NCI-H2081 (cell line): ENCODE measurements around the gene IFNLR1.
A peak's percentile ranks its signal among the peaks of the same experiment; 100 is the strongest.
"Not testable (repeated sequence)": the region's sequence is repeated elsewhere in the genome, so short reads cannot be mapped to it uniquely, and the experiment has no call there.

Experiments used
- DNase-seq, 2 experiments: peaks; one replicate each; lab custom pipeline; 2025; lab: John Stamatoyannopoulos, UW

IFNLR1 gene

DNA sequence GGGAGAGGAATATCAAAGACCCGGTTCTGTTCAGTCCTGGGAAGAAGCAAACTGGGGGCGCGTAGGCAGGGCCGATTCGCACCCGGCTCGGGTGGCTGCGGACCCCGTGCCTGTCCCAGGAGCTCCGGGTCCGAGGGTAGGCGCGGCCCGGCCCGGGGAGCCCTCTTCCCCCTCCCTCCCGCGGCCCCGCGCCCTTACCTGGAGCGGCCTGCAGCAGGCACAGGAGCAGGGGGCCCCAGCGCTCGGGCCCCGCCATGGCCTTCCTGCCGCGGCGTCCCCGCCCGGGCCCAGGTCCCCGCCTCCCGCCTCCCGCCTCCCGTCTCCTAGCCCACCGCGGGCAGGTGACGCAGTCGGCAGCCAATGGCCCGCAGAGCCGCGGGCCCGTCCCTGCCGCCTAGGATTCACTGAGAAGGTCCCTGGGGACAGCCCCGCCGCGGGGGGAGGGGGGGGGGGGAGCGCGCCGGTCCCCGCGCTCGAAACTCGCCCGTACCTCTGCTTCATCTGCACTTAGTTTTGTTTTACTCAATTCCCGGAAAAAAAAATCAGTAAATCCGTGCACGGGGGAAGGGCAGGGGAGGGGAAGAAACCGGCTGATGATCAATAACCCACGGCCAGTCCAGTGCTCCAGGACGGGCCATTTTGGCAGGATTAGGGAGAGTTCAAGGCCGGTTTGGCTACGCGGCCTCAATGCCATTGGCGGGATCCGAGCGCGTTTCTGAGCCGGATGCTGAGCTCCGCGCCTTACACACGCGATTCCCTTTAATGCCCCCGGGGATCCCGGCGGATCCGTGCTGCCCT, at the start of gene IFNLR1:
TSS of gene IFNLR1 (minus strand) at position 297 of the 798 bp plus-strand sequence. CDS start at position 256, 41 bp downstream.
- peak; percentile 89 to 92 for DNase-seq

GRCh38 chr1:24235921-24236788, 49.1 kb upstream of the IFNLR1 start:
- no peak for DNase-seq

GRCh38 chr1:24233684-24234600, 46.9 kb upstream of the IFNLR1 start:
- DNase-seq, result no peak

- no peak for DNase-seq
These were observed 44.6 kb upstream of the IFNLR1 start for GRCh38 chr1:24231701-24232100.

DNA sequence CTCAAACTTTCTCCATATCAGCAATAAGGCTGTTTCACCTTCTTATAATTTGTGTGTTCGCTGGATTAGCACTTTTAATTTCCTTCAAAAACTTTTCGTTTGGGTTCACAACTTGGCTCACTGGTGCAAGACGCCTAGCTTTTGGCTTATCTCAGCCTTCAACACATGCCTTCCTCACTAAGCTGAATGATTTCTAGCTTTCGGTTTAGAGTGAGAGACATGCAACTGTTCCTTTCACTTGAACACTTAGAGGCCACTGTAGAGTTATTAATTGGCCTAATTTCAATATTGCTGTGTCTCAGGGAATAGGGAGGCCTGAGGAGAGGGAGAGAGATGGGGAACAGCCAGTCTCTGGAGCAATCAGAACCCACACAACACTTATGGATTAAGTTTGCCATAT, 41.2 kb upstream of the IFNLR1 start:
- no peak for DNase-seq

- no peak for DNase-seq
These were observed 39.7 kb upstream of the IFNLR1 start for GRCh38 chr1:24226749-24227148.

DNA sequence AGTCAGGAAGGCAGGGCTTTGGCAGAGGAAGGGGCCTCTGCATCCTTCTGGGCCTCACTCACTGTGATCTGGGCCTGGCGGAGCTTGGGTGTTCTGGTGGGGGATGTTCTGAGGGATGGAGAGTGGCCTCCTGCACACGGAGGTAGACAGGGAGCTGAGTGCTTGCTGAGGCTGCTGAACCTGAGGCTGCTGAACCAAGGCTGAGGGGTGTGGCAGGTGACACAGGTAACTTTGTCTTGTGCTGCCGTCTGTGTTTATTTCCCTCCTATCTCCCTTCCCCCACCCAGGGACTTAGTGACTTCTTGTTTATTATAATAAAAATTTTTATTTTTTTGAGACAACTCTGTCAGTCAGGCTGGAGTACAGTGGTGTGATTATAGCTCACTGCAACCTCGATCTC, 37.7 kb upstream of the IFNLR1 start:
- DNase-seq, result no peak

GRCh38 chr1:24224086-24224485, 37.0 kb upstream of the IFNLR1 start:
- DNase-seq, result no peak

GRCh38 chr1:24222793-24223192, 35.7 kb upstream of the IFNLR1 start:
- no peak for DNase-seq

DNA sequence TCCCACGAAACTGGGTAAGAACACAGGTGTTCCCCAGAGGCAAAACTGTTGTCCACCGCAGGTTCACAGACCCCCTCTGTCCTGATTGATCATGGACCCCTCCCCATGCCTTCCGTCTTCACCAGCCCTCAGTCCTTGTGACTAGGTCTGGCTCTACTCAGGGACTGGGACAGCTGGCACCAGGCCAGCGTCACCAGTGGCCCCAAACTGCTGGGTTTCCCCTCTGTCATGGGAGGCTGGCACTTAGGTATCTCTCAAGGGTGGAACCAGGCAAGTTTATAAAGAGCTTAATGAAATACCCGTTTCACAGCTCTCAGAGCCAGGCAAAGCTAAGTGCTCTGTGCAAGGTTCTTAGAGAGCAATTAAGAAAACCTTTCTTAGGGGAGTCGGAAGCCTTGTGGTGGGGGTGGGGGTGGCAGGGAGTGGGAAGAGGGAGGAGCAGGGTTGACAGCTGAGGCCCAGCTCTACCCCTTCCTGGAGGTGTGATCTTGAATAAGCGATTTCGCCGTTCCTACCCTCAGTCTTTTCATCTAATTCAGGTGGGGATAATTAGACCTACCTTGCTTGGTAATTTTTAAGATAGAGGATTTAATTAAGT, 35.0 kb upstream of the IFNLR1 start:
- DNase-seq, result no peak

DNA sequence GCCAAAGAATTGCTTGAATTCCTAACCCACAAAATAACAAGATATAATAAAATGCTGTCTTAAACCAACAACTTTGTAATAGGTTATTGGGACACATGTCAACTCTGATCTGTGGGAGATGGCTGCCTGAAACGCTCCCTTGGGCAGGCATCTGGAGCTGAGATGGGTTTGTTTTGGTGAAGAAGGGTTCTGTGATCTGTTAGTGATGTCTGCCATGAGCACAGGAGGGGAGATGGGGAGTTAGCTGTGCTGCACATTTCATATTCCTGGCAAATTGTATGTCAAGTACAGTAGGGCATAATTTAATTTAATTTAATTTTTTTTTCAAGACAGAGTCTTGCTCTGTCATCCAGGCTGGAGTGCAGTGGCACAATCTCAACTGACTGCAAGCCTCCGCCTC, 34.2 kb upstream of the IFNLR1 start:
- no peak for DNase-seq

- peak; percentile 27 to 35 for DNase-seq
These were observed 29.4 kb upstream of the IFNLR1 start for GRCh38 chr1:24216276-24217074.

- DNase-seq, result no peak
These were observed 28.2 kb upstream of the IFNLR1 start for GRCh38 chr1:24215226-24215814.

DNA sequence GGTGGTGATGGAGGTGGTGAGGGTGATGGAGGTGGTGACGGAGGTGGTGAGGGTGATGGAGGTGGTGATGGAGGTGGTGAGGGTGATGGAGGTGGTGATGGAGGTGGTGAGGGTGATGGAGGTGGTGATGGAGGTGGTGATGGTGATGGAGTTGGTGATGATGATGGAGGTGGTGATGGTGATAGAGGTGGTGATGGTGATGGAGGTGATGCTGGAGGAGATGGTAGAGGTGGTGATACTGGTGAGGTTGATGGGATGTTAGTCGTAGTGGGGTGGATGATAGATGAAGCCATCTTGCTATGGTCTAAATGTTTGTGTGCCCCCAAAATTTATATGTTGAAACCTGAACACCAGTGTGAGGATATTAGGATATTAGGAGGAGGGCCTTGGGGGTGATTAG, 25.3 kb upstream of the IFNLR1 start:
- no peak for DNase-seq

GRCh38 chr1:24210195-24210627, 23.1 kb upstream of the IFNLR1 start:
- DNase-seq, result no peak

DNA sequence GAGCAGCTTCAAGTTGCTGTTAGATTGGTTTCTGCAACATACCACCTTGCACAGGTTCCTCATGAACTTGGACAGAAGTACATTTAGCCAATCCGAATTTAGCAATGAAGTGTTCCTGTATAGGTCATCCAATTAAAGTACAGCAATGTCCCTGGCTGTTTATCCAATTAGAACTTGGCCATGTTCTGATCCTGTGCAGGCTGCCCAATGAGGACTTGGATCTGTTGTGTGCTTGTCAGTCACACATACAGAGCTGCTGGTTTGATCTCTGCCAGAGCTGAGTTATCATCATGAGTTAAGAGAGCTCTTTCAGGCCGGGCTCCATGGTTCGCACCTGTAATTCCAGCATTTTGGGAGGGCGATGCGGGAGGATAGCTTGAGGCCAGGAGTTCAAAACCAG, 22.0 kb upstream of the IFNLR1 start:
- DNase-seq, result no peak

DNA sequence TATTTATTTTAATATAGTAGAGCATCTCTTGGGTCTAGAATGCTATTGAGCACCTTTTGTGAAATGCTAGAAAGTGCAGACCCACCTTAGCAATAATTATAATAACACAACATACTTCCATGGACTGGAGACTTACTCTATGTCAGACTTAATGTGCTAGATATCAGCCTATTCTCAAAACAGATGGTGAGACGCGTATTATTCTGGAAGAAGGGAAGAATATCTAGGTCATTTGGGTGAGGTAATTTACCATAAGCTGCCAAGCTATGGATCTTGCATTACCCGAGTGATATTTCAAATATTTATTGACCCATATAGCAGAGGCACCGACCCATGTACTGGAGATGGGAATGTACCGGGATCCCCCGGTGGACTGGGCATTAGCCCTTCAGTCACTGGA, 20.6 kb upstream of the IFNLR1 start:
- no peak for DNase-seq

DNA sequence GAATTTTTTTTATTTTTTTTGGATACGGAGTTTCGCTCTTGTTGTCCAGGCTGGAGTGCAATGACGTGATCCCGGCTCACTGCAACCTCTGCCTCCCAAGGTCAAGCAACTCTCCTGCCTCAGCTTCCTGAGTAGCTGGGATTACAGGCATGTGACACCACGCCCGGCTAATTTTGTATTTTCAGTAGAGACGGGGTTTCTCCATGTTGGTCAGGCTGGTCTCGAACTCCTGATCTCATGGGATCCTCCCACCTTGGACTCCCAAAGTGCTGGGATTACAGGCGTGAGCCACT, 20.3 kb upstream of the IFNLR1 start:
- DNase-seq, result not testable (repeated sequence)

DNA sequence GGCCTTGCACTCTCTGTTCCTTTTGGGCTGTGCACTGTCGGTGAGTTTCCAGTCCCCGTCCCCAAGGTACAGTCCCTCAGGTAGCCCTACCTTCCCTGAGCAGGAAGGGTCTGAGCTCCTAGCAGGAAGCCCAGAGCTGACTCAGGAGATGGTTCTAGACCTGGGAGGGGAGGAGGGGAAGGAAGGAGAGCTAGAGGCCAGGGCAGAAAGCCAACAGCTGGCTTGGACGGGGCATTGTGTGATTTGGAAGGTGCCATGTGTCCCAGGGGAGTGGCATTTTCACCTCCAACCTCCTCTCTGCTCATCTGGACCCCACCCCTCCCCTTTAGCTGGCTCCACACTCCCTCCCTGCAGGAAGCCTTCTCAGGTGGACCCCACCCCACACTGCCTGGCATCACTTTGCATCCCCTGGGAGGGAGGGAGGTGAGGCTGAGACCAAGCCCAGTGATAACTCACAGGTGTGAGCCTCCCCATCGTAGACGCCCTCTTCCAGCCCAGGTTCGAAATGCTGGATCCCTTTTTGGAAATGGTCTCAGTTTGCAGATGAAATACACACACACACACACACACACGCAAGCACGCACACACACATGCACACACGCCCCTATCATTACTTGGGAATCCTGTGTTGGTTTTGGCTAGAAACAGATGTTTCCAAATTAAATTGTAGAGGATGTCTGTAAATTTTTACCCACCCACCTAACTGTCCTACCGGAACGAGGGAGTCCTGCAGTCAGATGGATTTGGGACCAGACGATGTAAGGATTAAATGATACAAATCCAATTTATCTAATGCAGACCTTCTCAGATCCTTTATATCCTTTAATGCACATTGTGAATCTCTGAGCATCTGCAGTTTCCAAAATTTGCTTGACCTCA, 19.7 kb upstream of the IFNLR1 start:
- DNase-seq, result no peak

DNA sequence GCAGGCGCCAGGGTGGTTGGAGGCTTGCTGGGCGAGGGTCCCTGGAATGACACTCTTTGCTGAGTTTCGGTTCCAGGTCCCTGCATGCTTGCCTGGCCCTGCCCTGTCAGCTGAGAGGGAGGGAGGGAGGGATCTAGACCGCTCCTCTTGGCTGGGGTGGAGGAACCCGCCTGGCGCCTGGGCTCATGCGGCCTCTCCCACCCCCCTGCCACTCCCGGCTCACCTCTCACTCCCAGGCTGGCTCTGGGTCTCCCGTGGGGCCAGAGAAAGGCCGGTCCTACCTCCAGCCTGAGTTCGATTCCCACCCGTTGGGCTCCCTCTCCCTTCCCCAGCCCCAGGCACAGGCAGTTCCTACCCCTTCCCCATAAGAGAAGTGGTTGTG, 19.0 kb upstream of the IFNLR1 start:
- DNase-seq, result no peak
